Endothelial cell of umbilical vein (primary cell): ENCODE measurements around the gene OPA3. TPM values are rescaled to one million over a fixed set of nuclear protein-coding genes. Genes with fewer than 3 reads are reported as not detected.

Experiments used
- BruUV-seq: library from RNA; stranded (reverse); fragments of 400-500 nt; replicated peaks from 2 replicates; lab custom pipeline; 2021; lab: Mats Ljungman, UMichigan
- CTCF ChIA-PET: fragments of 300-600, 350-600 bp; sonication (Branson Sonifier 250); formaldehyde crosslinking; loops from one replicate; lab custom pipeline; 2021; ENCODE audit warnings: antibody characterized with exemption, inconsistent platforms; lab: Charles Lee
- POLR2A ChIA-PET: fragments of 300-600, 350-600 bp; sonication (Branson Sonifier 250); formaldehyde crosslinking; loops from one replicate; lab custom pipeline; 2021; ENCODE audit warnings: antibody characterized with exemption, inconsistent platforms; lab: Charles Lee
- DNase-seq: peaks from one replicate; pipeline ENCODE4 v3.0.0-alpha.2; 2011; ENCODE audit warnings: low read depth, low spot score
- FAIRE-seq: peaks from 2 replicates; lab custom pipeline; 2011; peaks lifted over from hg19 to GRCh38; lab: Jason Lieb, UNC
- H2AFZ ChIP-seq: 2 replicates; pipeline ENCODE4 v1.6.0; 2012; ENCODE audit warnings: low read depth, low read length, control low read depth, inconsistent platforms
- H3K27ac ChIP-seq: 2 replicates; pipeline ENCODE4 v1.5.1; 2011; ENCODE audit warnings: low read depth, mild to moderate bottlenecking, control low read depth, low read length, moderate library complexity; ENCODE audit not compliant: insufficient read depth
- H3K27me3 ChIP-seq, 2 experiments: 2 replicates each; pipeline versions ENCODE4 v1.6.0 to v1.6.1; 2011; ENCODE audit warnings: low read length in 2 of 2, mixed read lengths in 1 of 2; ENCODE audit not compliant: control insufficient read depth in 2 of 2, insufficient read depth in 2 of 2
- H3K36me3 ChIP-seq, 2 experiments: 2 replicates in 1 of 2; 3 replicates in 1 of 2; pipeline ENCODE4 v1.5.1; 2011; ENCODE audit warnings: low read length in 2 of 2, mild to moderate bottlenecking in 1 of 2, moderate library complexity in 1 of 2; ENCODE audit not compliant: control insufficient read depth in 2 of 2, insufficient read depth in 2 of 2; ENCODE audit errors: extremely low read depth in 1 of 2
- H3K4me1 ChIP-seq: 3 replicates; pipeline ENCODE4 v1.5.1; 2011; ENCODE audit warnings: mild to moderate bottlenecking, low read length; ENCODE audit not compliant: control insufficient read depth, insufficient read depth; ENCODE audit errors: extremely low read depth
- H3K4me2 ChIP-seq: 2 replicates; pipeline ENCODE4 v1.6.1; 2011; ENCODE audit warnings: low read length, control low read depth, mixed read lengths; ENCODE audit not compliant: insufficient read depth
- H3K4me3 ChIP-seq, 3 experiments: fragments of 200-600 bp in 1 of 3; sonication (generic), shearing (Covaris generic) in 1 of 3; replicated peaks in 1 of 3; 2 replicates each; pipeline ENCODE4 v1.5.1; 2011 to 2016; ENCODE audit warnings: control low read depth in 3 of 3, low read length in 3 of 3, mild to moderate bottlenecking in 2 of 3, inconsistent platforms in 1 of 3, low read depth in 1 of 3, moderate library complexity in 1 of 3; ENCODE audit not compliant: insufficient read depth in 1 of 3
- H3K79me2 ChIP-seq: 2 replicates; pipeline ENCODE4 v1.6.0; 2012; ENCODE audit warnings: low read length, inconsistent platforms; ENCODE audit not compliant: control insufficient read depth, insufficient read depth
- H3K9ac ChIP-seq: replicated peaks from 2 replicates; pipeline ENCODE3; 2011; ENCODE audit warnings: low read length, control low read depth; ENCODE audit not compliant: insufficient read depth; ENCODE audit errors: extremely low read depth
- H3K9me1 ChIP-seq: replicated peaks from 3 replicates; pipeline ENCODE4 v1.6.0; 2011; ENCODE audit warnings: mild to moderate bottlenecking, low read length; ENCODE audit not compliant: control insufficient read depth, insufficient read depth; ENCODE audit errors: extremely low read depth
- H3K9me3 ChIP-seq: replicated peaks from 2 replicates; pipeline ENCODE4 v1.5.1; 2012; ENCODE audit warnings: low read length, inconsistent platforms; ENCODE audit not compliant: control insufficient read depth, insufficient read depth
- H4K20me1 ChIP-seq: replicated peaks from 2 replicates; pipeline ENCODE3; 2011; ENCODE audit warnings: mild to moderate bottlenecking, low read length; ENCODE audit not compliant: control insufficient read depth, insufficient read depth; ENCODE audit errors: extremely low read depth
- CTCF ChIP-seq, 2 donors: IDR thresholded peaks; 1 replicate in 1 of 2; 2 replicates in 1 of 2; pipeline ENCODE4 v1.5.1; 2011; ENCODE audit warnings: low read length in 2 of 2, mild to moderate bottlenecking in 2 of 2, moderate library complexity in 2 of 2, control low read depth in 1 of 2, inconsistent platforms in 1 of 2, low read depth in 1 of 2; ENCODE audit not compliant: insufficient read depth in 1 of 2; ENCODE audit errors: extremely low read depth in 1 of 2
- EZH2 ChIP-seq: IDR thresholded peaks from 2 replicates; pipeline ENCODE4 v1.6.1; 2012; ENCODE audit warnings: borderline replicate concordance, low read depth, mild to moderate bottlenecking, moderate library complexity, low read length, inconsistent platforms; ENCODE audit not compliant: severe bottlenecking
- FOS ChIP-seq: IDR thresholded peaks from 2 replicates; pipeline ENCODE4 v1.6.1; 2011; ENCODE audit warnings: mild to moderate bottlenecking, low read length, moderate library complexity, borderline replicate concordance; ENCODE audit not compliant: insufficient read depth
- GATA2 ChIP-seq: IDR thresholded peaks from 2 replicates; pipeline ENCODE4 v1.7.0; 2011; ENCODE audit warnings: low read depth, mild to moderate bottlenecking, moderate library complexity, mixed read lengths, low read length; ENCODE audit not compliant: insufficient read length, insufficient read depth
- JUN ChIP-seq: IDR thresholded peaks from 2 replicates; pipeline ENCODE4 v1.6.1; 2011; ENCODE audit warnings: borderline replicate concordance, low read depth; ENCODE audit not compliant: insufficient read length, insufficient read depth
- MAX ChIP-seq: IDR thresholded peaks from 2 replicates; pipeline ENCODE4 v1.6.1; 2011; ENCODE audit not compliant: insufficient read depth, insufficient read length
- MYC ChIP-seq: IDR thresholded peaks from one replicate; pipeline ENCODE4 v1.6.1; 2011; ENCODE audit warnings: mild to moderate bottlenecking, low read depth, low read length
- POLR2A ChIP-seq: IDR thresholded peaks from 2 replicates; pipeline ENCODE4 v1.6.1; 2012; ENCODE audit warnings: low read depth, mild to moderate bottlenecking, control low read depth, low read length
- POLR2AphosphoS5 ChIP-seq: IDR thresholded peaks from 2 replicates; pipeline ENCODE4 v1.6.1; 2012; ENCODE audit warnings: low read depth, mild to moderate bottlenecking, control low read depth, low read length, moderate library complexity; ENCODE audit not compliant: insufficient read depth
- dilution Hi-C: fragments of 300-500 bp; cut with MboI; formaldehyde crosslinking; loops from one replicate; pipeline ENCODE4 v1.15.0; 2019; ENCODE audit warnings: low sequenced_read_pairs; ENCODE audit not compliant: extremely low pct_ligation_motif_present
- intact Hi-C: fragments of 100-400 bp; cut with micrococcal nuclease; formaldehyde crosslinking; loops from one replicate; pipeline ENCODE4 v1.10.0; 2022
- polyA plus RNA-seq, 4 experiments: library from polyadenylated mRNA; depleted of rRNA in 3 of 4; stranded (reverse) in 3 of 4; unstranded in 1 of 4; fragments of >200 nt; gene quantifications; 2 replicates each; pipeline versions ENCODE4 v1.2.1 to v1.2.3, GENCODE V29; 2011 to 2012; ENCODE audit warnings: missing spikeins in 1 of 4
- total RNA-seq: library from RNA; stranded (reverse); gene quantifications from 2 replicates; pipeline ENCODE4 v1.2.3, GENCODE V29; 2021

The OPA3 gene
- total and polyA plus RNA-seq, 2 donors (not counting 3 experiments of a cell fraction or from before 2014, with no cell fraction given): 15.4 to 16.0 TPM

- intact Hi-C loops (no loop called here), dilution Hi-C loops (no loop called here)
- TF ChIP-seq MAX (no peak), MYC (no peak), FOS (no peak), POLR2A (no peak), GATA2 (no peak), EZH2 (no peak), JUN (no peak), POLR2AphosphoS5 (no peak), CTCF (IDR thresholded peaks at IDR 0.05; ENCODE audit: extremely low read depth in 1 of 2, insufficient read depth in 1 of 2, low read depth in 1 of 2, low read length in 2 of 2) (no peak)
- no peak overlapping the region for H3K9ac ChIP-seq
- H3K4me1 ChIP-seq: peaks cover 27% of the 10 kb centered on the region
- no peak overlapping the region for H3K27ac ChIP-seq
- H3K9me3 ChIP-seq: no peaks in the 10 kb centered on the region
- CTCF ChIA-PET: interaction anchor here (1.1 to 4.3 kb wide), 4 partner anchors 9 to 148 kb away, joined by 4 to 45 read pairs (median 28); no protein-coding TSS in a partner anchor
- no peaks in the 10 kb centered on the region for H3K79me2 ChIP-seq
- no TSS peak for BruUV-seq
- DNase-seq: no peak
- H3K27me3 ChIP-seq: peaks cover 8 to 16% of the 10 kb centered on the region in 2 experiments
- no peaks in the 10 kb centered on the region for H3K36me3 ChIP-seq
- H4K20me1 ChIP-seq: no peaks in the 10 kb centered on the region
- POLR2A ChIA-PET: no interaction called here
- FAIRE-seq: no peak
- no peaks in the 10 kb centered on the region for H3K9me1 ChIP-seq
- no peak overlapping the region for H3K4me3 ChIP-seq
- H2AFZ ChIP-seq: no peak overlapping the region
- no peak overlapping the region for H3K4me2 ChIP-seq
These were observed 90.2 kb downstream of the OPA3 start for GRCh38 chr19:45494261-45494916.
